Fibroblast of lung (primary cell): Measurements from ENCODE around the gene HDAC6.

Experiments used
- EZH2 ChIP-seq: IDR thresholded peaks from 2 replicates; pipeline ENCODE4 v1.5.1; 2012; ENCODE audit warnings: low read length, control low read depth, mild to moderate bottlenecking; ENCODE audit errors: missing control alignments
- TF ChIP-seq, protein P1 (sequence below), 2 donors: IDR thresholded peaks in 1 of 2; conservative IDR thresholded peaks in 1 of 2; 1 replicate in 1 of 2; 2 replicates in 1 of 2; pipeline ENCODE4 v1.5.1; 2011 to 2012; ENCODE audit warnings: low read length in 2 of 2, control low read depth in 1 of 2, inconsistent platforms in 1 of 2, low read depth in 1 of 2, mild to moderate bottlenecking in 1 of 2

DNA sequence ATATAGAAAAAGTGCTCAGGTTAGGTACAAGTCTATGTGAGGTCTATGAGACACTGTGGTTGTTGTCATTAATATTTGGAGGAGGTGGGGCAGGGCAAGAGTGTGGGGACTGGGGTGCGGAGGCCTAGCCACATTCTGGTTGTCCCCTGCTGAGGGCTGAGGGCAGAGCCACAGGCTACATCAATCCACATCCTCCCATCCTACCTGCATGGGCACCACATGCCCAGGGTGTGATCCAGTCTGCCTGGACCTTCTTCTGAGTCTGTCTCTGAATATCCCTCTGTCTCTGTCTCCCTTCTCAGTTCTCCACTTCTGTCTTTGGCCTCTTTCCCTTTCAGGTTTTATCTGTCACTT is 16.7 kb upstream of the HDAC6 start:
- TF ChIP-seq EZH2 = no peak
- TF ChIP-seq, protein P1, sequence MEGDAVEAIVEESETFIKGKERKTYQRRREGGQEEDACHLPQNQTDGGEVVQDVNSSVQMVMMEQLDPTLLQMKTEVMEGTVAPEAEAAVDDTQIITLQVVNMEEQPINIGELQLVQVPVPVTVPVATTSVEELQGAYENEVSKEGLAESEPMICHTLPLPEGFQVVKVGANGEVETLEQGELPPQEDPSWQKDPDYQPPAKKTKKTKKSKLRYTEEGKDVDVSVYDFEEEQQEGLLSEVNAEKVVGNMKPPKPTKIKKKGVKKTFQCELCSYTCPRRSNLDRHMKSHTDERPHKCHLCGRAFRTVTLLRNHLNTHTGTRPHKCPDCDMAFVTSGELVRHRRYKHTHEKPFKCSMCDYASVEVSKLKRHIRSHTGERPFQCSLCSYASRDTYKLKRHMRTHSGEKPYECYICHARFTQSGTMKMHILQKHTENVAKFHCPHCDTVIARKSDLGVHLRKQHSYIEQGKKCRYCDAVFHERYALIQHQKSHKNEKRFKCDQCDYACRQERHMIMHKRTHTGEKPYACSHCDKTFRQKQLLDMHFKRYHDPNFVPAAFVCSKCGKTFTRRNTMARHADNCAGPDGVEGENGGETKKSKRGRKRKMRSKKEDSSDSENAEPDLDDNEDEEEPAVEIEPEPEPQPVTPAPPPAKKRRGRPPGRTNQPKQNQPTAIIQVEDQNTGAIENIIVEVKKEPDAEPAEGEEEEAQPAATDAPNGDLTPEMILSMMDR (conservative IDR thresholded peaks at IDR 0.05 in 1 of 2, IDR thresholded peaks at IDR 0.05 in 1 of 2; ENCODE audit: low read depth in 1 of 2, low read length in 2 of 2) = no peak
